RPMI8226 (cell line): Measurements from ENCODE around the gene ZNF500.
"Not testable (repeated sequence)": the region's sequence is repeated elsewhere in the genome, so short reads cannot be mapped to it uniquely, and the experiment has no call there.

ENCODE experiments used
- DNase-seq: peaks from one replicate; pipeline ENCODE4 v3.0.0-alpha.2; 2015

Gene ZNF500

DNA sequence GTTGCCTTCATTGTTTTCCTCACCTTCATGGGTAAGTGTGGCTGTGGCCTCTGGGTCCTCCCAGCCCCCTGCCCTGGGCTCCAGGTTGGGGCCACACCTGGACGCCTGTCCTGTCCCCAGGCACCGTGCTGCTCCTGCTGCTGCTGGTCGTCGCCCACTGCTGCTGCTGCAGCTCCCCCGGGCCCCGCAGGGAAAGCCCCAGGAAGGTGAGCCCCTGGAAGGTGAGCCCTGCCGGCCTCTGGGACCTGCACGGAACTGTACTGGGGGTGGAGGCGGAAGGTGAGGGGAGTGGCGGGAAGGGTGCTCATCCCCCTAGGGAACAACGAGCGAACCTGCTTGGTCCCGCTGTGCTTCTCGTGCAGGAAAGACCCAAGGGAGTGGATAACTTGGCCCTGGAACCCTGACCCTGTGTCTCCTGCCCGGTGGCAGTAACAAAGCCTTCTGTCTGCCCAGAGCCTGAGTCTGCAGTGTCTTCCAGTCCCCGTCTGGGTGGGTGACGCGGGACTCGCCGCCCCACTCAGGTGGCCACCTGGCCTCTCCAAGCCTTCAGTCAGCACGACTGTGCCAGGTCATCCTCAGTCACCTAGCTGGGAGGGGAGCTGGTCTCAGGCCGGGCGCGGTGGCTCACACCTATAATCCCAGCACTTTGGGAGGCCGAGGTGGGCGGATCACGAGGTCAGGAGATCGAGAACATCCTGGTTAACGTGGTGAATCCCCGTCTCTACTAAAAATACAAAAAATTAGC is 29.0 kb upstream of the ZNF500 start:
- DNase-seq, result no peak

DNA sequence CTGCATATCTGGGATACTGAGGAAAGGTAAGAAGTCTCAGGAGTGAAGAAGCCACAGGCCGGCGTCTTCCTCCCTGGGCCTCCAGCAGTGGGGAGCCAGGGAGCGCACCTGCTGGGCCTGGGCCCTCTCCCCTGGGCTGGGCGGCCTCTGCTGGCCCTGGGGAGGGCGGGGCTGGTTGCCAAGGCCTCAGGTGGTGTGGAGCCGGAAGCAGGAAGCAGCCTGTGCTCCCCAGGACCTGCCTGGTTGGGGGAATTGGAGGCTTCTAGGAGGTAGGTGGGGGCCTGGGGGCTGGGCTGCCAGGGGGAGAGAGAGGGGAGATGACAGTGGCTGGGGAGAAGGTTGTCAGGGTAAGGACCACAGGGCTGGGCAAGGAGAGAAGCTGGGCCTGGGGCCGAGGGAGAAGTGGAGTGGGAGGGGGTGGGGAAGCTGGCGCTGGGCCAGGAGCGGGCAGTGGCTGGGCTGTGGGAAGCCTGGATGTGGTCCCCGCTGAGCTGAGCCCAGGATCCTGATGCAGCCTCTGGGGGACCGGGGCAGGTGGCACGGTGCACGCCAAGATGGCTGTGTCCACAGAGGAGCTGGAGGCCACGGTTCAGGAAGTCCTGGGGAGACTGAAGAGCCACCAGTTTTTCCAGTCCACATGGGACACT is 28.3 kb upstream of the ZNF500 start, which contains the start of gene SMIM22:
TSS of gene SMIM22 (plus strand) at position 189 of the 647 bp plus-strand sequence. CDS start at position 555, 366 bp downstream.
- DNase-seq, result peak; percentile 63

DNA sequence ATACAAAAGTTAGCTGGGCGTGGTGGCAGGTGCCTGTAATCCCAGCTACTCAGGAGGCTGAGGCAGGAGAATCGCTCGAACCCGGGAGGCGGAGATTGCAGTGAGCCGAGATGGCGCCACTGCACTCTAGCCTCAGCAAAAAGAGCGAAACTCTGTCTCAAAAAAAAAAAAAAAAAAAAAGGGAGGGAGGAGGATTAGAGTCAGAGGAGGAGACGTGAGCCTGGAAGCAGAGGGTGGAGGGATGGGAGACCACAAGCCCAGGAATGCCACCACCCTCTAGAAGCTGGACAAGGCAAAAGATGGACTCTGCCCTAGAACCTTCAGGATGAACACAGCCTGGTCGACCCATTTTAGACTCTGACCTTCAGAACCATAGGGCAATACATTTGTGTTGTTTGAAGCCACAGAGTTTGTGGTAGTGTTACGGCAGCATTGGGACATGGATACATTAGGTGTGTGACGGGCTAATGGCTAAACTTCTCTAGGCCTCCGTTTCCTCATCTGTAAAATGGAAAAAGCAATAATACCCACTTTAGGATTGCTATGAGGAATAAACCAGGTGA is 26.1 kb upstream of the ZNF500 start:
- DNase-seq, result no peak

DNA sequence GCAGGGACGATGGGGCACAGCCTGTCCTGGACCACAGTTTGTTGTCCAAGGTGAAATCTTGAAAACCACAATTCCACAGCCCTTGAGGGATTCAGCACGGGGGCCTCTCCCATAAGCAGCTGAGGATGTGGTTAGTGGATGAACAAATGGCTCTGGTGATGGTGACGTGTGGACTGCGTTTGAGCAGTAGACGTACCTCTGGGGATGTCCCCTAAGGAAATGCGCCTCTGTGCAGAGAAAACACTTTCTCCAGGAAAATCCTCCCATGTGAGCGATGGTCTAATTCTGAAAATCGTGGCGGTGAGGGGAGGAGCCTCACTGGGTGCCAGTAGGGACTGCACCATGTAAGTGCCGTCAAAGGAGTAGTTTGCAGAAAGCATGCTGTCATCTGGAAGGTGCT is 23.9 kb upstream of the ZNF500 start:
- DNase-seq, result no peak

DNA sequence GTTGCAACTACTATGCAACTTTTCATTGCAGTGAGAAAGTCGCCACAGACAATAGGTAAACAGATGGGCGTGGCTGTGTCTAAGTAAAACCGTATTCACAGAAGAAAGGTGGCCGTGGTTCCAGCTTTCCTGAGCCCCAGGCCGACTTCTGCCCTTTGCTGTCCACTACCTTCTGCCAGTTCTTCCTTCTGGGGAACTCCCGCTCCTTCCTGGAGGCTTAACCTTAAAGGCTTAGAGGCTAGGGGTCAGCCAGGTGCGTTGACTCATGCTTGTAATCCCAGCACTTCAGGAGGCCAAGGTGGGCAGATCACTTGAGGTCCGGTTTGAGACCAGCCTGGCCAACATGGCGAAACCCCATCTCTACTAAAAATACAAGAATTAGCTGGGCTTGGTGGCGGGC is 23.3 kb upstream of the ZNF500 start:
- DNase-seq, result no peak

DNA sequence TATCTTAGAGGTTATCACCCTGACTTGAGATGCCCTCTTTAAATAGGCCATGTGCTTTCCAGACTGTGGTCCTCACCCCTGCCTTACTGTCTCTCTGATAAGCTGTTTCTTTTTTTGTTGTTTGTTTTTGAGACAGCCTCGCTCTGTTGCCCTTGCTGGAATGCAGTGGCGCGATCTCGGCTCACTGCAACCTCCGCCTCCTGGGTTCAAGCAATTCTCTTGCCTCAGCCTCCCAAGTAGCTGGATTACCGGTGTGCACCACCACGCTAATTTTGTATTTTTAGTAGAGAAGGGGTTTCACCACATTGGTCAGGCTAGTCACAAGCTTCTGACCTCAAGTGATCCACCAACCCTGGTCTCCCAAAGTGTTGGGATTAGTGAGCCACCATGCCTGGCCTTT is 21.9 kb upstream of the ZNF500 start:
- DNase-seq, result no peak

DNA sequence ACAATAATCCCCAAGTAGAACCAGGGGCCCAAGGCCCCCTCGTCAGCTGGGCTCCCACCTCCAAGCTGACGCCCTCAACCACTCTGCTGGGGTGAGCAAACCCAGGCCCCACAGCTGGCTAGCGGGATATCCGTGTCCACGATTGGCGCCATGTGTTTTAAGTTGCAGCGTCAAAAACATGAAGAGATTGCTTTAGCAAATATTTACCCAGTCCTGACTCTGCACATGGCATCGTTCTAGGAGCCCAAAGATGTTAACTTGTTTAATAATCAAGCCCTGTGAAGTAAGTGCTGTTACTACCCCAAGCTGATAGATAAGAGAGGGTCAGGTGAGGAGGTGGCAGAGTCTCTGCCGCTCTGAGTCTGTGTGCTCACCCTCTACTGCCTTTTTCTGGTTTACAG is 21.5 kb upstream of the ZNF500 start:
- DNase-seq, result no peak

DNA sequence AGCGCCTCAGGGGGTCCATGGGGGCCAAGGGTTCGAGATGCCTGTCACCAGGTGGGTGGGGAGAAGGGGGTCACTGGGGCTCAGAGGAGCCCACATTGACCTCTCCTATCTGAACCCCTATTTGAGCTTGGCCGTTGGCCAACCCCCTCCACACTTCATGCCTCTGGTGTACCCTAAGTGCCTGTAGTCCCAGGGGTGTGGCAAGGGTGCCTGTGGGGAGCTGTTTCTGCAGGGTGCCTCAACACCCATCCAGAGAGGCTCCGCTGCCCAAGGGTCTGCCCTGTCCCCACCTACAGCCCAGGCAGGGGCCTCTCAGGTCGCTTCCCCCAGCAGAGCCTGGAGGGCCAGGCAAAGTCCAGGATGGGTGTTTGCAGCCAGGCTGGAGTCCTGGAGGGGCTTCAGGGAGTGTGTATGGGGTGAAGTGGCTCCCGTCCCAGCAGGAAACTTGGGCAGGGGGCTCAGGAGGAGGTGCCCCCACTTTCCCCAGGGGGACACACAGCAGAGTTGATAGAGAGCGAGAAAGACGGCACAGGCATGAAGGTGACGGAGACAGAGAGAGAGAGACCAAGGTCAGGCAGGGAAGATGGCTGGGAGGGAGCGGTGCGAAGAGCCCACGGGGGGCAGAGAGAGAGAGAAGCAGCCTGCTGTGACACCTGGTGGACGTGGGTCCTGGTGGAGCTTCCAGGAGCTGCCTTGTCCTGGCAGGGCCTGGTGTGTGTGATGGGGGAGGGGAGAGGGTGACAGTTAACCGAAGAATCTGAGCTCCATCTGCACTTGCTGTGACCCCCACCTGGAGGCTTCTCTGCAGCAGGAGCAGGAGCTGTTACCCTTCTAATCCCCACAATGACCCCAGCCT is 20.9 kb upstream of the ZNF500 start, which contains the start of gene SEPTIN12:
TSS of gene SEPTIN12 (minus strand) at position 719 of the 856 bp plus-strand sequence. CDS start at position 19, 700 bp downstream.
- DNase-seq, result no peak

DNA sequence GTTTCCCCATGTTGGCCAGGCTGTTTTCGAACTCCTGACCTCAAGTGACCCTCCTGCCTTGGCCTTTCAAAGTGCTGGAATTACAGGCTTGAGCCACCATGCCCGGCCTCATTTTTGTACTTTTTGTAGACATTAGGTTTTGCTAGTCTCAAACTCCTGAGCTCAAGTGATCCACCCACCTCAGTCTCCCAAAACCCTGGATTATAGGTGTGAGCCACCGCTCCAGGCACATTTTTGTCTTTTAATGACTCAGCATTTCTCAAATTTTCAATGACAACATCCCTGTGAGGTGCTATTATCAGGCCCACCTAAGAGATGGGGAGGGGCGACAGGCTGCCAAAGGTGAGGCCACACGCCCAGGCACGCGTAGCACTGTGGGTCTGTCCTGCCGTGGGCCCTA is 20.1 kb upstream of the ZNF500 start:
- DNase-seq, result no peak

DNA sequence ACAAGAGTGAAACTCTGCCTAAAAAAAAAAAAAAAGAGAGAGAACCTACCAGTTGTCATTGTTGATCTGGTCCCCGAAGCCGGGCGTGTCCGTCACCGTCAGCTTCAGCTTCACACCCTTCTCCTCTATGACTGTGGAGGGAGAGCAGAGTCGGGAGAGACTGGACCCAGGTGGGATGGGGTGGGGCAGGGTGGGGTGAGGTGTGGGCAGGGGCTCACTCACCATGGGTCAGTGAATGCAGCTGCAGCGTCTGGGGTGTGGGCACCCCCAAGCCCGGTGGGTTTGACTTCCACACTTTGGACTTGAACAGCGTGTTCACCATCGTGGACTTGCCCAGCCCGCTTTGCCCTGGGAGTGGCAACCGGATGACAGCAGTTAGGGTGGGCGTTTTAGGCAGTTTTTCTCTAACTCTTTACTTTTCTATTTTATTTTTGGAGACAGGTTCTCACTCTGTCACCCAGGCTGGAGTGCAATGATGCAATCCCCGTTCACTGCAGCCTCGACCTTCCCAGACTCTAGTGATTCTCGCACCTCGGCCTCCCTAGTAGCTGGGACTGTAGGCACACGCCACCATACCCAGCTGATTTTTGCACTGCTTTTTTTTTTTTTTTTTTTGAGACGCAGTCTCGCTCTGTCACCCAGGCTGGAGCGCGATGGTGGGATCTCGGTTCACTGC is 18.9 kb upstream of the ZNF500 start:
- no peak for DNase-seq

DNA sequence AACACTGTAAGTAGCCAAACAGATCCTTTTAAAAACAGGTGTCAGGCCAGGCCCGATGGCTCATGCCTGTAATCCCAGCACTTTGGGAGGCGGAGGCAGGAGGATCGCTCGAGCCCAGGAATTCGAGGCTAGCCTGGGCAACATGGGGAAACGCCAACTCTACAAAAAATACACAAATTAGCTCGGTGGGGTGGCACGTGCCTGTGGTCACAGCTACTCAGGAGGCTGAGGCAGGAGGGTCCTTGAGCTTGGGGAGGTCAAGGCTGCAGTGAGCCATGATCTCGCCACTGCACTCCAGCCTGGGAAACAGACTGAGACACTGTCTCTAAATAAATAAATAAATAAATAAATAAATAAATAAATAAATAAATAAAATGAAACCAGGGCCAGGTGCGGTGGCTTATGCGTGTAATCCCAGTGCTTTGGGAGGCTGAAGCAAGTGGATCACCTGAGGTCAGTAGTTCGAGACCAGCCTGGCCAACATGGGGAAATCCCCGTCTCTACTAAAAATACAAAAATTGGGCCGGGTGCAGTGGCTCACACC is 17.6 kb upstream of the ZNF500 start:
- not testable (repeated sequence) for DNase-seq

DNA sequence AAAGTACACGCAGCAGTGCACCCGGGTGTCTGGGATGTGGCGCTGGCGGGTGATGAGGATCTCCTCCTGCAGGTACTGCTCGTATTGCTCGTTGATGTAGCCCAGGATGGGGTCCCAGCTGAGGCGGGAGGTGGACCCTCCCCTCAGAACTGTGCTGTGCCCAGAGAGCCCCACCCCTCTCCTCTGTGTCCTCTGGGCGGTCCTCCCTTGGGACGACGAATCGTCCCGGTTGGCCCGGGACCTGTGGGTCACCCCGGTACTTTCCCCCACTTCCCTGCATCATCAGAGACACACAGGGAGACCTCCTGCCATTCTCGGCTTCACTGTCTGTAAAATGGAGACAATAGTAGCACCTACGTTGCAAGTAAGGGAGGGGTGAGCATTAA is 17.0 kb upstream of the ZNF500 start:
- no peak for DNase-seq

DNA sequence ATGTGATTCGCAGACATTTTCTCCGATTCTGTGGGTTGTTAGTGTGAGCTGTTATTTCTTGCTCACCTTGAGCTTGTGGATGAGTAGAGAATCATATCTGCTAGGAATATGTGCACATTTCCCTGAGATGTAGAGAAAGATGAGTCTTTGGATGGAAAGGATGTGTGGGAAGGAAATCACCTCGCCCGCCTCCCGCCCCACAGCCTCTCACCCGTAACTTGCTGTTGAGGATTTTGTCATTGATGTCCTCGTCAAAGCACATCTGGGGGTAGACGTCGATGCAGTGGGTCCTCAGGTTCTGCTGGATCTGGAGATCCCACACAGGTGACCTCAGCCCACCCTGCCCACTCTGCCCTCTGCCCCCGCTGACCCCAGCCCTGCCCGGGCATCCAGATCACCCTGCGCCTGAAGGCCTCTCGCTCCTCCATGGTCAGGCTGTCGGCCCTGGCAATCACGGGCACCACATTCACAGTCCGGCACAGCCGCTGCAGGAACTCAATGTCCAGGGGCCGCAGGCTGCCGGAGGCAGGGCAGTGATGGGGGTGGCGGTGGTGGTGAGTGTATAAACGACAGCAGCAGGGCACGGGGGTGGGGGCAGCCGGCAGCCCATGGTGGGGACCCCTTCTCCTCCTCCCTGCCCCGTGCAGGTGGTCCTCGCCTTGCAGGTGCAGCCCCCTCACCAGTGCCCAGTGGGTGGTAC is 16.4 kb upstream of the ZNF500 start:
- DNase-seq, result no peak

DNA sequence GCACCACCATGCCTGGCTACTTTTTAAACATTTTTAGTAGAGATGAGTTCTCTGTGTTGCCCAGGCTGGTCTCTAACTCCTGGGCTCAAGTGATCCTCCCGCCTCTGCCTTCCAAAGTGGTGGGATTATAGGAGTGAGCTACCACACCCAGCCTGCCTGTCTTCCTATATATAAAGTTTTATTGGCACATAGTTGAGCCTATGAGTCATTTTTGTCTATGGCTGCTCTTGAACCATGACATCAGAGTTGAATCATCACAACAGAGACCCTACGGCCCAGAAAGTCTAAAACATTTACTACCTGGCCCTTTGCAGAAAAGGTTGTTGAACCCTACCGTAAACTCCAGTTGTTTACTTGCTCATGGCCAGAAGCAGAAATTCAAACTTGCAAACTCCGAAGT is 13.3 kb upstream of the ZNF500 start:
- DNase-seq, result no peak

DNA sequence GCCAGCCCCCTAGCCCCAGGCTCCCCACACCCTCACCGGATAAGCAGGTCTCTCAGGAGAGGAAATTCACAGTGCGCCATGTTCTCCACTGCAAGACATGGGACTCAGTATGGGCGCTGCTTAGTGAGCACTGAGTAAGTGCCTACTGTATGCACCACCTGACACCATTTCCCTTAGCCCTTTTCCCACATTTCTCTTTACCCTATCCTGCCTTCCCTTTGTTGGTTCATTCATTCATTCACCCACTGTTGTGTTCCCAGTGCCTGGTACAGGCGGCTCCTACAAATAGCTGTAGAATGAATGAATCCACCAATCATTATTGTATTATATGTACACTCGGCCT is 11.1 kb upstream of the ZNF500 start:
- no peak for DNase-seq

DNA sequence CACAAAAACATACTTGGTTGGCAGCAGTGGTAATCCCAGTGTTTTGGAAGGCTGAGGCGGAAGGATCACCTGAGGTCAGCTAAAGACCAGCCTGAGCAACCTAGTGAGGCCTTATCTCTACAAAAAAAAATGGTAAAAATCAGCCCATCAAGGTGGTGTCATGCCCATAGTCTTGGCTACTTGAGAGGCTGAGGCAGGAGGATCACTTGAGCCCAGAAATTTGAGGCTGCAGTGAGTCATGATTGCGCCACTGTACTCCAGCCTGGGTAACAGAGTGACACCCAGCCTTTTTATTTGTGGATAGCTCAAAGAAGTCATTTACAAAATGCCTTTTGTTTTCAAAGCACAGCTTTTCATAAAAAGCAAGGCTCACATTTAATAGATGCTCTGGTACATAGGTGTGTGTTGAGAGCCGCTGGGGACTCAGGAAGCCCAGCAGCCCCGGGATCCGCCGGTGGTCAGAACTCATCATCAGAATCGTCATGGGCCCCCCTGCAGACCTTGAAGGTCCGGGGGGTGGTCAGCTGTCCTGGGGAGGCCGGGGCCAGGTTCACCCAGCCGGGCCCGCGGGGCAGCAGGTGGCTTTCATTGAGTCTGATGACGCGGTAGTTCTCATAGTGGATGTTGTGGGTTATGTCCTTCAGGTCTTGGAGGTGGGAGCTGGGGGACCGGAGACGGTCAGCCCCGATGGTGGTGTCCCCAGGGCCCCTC is 10.5 kb upstream of the ZNF500 start:
- no peak for DNase-seq

DNA sequence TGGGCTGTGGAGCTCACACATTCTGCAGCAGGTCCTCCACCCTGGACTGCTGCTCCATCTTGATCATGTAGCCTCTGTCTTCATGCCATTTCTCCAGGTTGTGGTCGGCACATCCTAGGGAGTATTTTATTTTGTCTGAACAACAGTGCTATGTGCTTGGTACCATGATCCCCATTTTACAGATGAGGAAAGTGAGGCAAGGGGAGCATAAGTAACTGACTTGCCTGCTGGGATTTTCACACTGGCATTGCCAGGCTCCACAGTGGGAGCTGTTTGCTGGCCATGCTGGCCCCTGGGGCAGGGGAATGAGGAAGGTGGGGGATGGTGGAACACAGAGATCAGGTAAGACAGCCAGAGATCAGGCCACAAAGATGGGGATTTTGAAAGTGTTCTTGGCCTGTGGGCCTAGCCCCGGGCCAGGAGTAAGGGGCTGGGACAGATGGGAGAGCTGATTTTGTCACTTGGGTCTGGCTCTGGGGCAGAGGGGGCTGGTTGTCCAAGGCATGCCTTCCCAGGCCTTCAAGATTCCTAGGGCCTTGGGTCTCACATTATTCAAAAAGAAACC is 9.3 kb upstream of the ZNF500 start:
- no peak for DNase-seq

DNA sequence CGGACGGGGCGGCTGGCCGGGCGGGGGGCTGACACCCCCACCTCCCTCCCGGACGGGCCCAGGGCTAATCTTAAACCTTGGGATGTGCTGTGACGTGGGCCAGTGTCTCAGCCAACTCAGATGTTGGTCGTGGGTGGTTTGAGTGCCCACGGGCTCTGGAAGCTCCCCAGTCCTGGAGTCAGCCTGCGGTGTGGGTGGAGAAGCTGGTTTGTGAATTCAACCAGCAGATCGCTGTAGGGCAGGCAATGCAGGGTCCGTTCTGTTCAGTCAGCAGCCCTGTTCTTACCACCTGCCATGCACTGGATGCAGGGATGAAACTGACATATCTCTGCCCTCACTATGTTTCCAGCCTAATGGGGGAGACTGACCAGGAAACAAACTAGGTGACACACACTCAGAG is 8.0 kb upstream of the ZNF500 start:
- DNase-seq, result no peak

DNA sequence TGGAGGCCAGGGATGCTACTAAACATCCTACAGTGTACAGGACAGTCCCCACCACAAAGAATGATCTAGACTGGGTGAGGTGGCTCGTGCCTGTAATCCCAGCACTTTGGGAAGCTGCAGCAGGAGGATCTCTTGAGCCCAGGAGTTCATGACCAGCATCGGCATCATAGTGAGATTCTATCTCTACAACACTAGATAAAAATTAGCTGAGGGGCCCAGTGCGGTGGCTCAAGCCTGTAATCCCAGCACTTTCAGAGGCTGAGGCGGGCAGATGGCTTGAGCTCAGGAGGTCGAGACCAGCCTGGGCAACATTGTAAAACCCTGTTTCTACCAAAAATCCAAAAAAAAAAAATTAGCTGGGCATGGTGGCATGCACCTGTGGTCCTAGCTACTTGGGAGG is 5.4 kb upstream of the ZNF500 start:
- DNase-seq, result no peak

DNA sequence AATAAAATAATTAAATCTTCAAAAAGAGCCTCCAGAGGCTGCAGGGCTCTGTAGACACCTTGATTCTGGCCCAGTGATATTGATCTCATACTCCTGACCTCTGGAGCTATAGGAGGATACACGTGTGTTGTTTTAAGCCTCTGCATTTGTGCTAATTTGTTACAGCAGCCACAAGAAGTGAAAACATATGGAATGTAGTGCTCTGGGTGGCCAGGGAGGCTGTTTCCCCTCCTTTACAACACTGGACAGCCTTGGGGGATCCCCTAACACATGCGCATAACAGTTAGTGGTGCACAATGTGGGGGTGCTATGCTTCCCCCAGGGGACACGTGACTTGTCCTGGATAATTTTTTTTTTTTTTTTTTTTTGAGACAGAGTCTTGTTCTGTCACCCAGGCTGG is 4.7 kb upstream of the ZNF500 start:
- no peak for DNase-seq

DNA sequence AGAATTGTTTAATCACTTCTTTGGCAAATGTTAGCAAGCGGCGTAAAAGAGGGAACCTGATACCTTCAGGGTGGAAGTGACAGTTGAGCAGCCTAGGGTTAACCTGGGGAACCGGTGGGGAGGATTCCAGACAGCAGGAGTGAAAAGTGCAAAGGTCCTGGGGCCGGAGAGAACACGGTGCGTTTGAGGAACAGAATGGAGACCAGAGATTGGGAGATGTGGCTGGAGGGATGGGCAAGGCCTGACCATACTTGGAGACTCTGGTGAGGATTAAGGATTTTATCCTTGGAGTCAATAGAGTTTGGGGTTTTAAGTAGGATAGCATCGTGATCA is 2.3 kb upstream of the ZNF500 start:
- no peak for DNase-seq
